Fibroblast of gingiva (primary cell): ENCODE data around the gene CCND2.

ENCODE experiments used
- DNase-seq: peaks from one replicate; pipeline ENCODE4 v3.0.0-alpha.2; 2011; ENCODE audit warnings: low read depth

Gene CCND2

GRCh38 chr12:4257442-4257841 lies 16.1 kb upstream of the CCND2 start:
- DNase-seq, result no peak

- DNase-seq, result no peak
These were observed 14.5 kb upstream of the CCND2 start for GRCh38 chr12:4259099-4259498.

- no peak for DNase-seq
These were observed 11.9 kb upstream of the CCND2 start for GRCh38 chr12:4261655-4262054.

- DNase-seq, result no peak
These were observed 8.3 kb upstream of the CCND2 start for GRCh38 chr12:4265280-4265679.

GRCh38 chr12:4266990-4267389 lies 6.6 kb upstream of the CCND2 start:
- DNase-seq, result no peak

GRCh38 chr12:4267704-4268328 lies 5.7 kb upstream of the CCND2 start:
- no peak for DNase-seq

- DNase-seq, result no peak
These were observed 5.0 kb upstream of the CCND2 start for GRCh38 chr12:4268329-4269181.

GRCh38 chr12:4269279-4269991 lies 4.1 kb upstream of the CCND2 start:
- DNase-seq, result no peak

- DNase-seq, result no peak
These were observed 3.3 kb upstream of the CCND2 start for GRCh38 chr12:4270016-4270830.

GRCh38 chr12:4270831-4271716 lies 2.5 kb upstream of the CCND2 start:
- DNase-seq, result no peak

- DNase-seq, result peak; percentile 10
These were observed 1.7 kb upstream of the CCND2 start for GRCh38 chr12:4271717-4272423.

- DNase-seq, result no peak
These were observed 914 bp upstream of the CCND2 start for GRCh38 chr12:4272424-4273272.

GRCh38 chr12:4273273-4273651 lies 300 bp upstream of the CCND2 start:
- DNase-seq, result no peak

GRCh38 chr12:4274396-4275015 lies 944 bp downstream of the CCND2 start:
- no peak for DNase-seq

GRCh38 chr12:4275016-4275869 lies 1.7 kb downstream of the CCND2 start:
- DNase-seq, result no peak

GRCh38 chr12:4275870-4276301 lies 2.3 kb downstream of the CCND2 start:
- DNase-seq, result no peak

GRCh38 chr12:4276524-4277204 lies 3.1 kb downstream of the CCND2 start:
- peak; percentile 64 for DNase-seq

- DNase-seq, result no peak
These were observed 3.6 kb downstream of the CCND2 start for GRCh38 chr12:4277205-4277543.
